ENCODE results near the gene LDLRAD4. TPM values are rescaled to one million over a fixed set of nuclear protein-coding genes. Genes with fewer than 3 reads are reported as not detected.

The LDLRAD4 gene
- total RNA-seq, 2 donors from 2014 or later: 33.1 to 41.2 TPM

GRCh38 chr18:13298262-13298661 lies 79.7 kb downstream of the LDLRAD4 start:
- H3K4me1 ChIP-seq: peaks cover 0 to 35% of the 10 kb centered on the region in 2 donors
- no peaks in the 10 kb centered on the region for H3K9me3 ChIP-seq
- no peak for DNase-seq (ENCODE audit: low spot score)
- H3K36me3 ChIP-seq: no peaks in the 10 kb centered on the region
- no peak overlapping the region for H3K4me3 ChIP-seq
- no peak overlapping the region for H3K27ac ChIP-seq
- H3K27me3 ChIP-seq: no peaks in the 10 kb centered on the region
- TF ChIP-seq, protein P1, sequence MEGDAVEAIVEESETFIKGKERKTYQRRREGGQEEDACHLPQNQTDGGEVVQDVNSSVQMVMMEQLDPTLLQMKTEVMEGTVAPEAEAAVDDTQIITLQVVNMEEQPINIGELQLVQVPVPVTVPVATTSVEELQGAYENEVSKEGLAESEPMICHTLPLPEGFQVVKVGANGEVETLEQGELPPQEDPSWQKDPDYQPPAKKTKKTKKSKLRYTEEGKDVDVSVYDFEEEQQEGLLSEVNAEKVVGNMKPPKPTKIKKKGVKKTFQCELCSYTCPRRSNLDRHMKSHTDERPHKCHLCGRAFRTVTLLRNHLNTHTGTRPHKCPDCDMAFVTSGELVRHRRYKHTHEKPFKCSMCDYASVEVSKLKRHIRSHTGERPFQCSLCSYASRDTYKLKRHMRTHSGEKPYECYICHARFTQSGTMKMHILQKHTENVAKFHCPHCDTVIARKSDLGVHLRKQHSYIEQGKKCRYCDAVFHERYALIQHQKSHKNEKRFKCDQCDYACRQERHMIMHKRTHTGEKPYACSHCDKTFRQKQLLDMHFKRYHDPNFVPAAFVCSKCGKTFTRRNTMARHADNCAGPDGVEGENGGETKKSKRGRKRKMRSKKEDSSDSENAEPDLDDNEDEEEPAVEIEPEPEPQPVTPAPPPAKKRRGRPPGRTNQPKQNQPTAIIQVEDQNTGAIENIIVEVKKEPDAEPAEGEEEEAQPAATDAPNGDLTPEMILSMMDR (IDR thresholded peaks at IDR 0.05): no peak

DNA sequence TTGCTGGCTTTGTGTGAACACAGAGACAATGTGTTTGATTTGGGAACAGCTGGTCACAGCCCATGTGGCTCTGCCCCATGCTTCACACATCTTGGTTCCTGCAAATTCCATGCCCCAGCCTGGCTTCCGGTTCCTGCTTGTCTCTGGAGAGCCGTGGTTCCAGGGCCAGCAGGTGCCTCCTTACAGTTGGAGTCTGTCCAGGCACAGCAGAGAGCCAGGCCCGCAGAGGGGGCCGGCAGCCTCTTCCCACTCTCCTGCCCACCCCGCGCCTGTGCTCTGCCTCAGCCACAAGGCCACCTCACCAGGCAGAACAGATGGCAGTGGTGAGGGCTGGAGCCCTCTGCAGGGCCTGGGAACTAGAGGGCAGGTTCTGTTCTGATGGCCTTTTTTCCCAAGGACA lies 81.5 kb downstream of the LDLRAD4 start:
- H3K36me3 ChIP-seq: no peaks in the 10 kb centered on the region
- TF ChIP-seq, protein P1 (IDR thresholded peaks at IDR 0.05): no peak
- peaks cover 0 to 35% of the 10 kb centered on the region in 2 donors for H3K4me1 ChIP-seq
- H3K4me3 ChIP-seq: no peak overlapping the region
- no peaks in the 10 kb centered on the region for H3K27me3 ChIP-seq
- H3K27ac ChIP-seq: peak overlapping the region; percentile 10 to 11
- no peak for DNase-seq (ENCODE audit: low spot score)
- H3K9me3 ChIP-seq: no peaks in the 10 kb centered on the region

GRCh38 chr18:13300796-13301195 lies 82.2 kb downstream of the LDLRAD4 start:
- Histone ChIP-seq H3K27me3 (no peaks in the 10 kb centered on the region), H3K27ac (no peak overlapping the region), H3K36me3 (no peaks in the 10 kb centered on the region), H3K4me1 (peaks cover 0 to 35% of the 10 kb centered on the region in 2 donors), H3K4me3 (no peak overlapping the region), H3K9me3 (no peaks in the 10 kb centered on the region)
- TF ChIP-seq, protein P1 (IDR thresholded peaks at IDR 0.05): no peak
- DNase-seq (ENCODE audit: low spot score): no peak

DNA sequence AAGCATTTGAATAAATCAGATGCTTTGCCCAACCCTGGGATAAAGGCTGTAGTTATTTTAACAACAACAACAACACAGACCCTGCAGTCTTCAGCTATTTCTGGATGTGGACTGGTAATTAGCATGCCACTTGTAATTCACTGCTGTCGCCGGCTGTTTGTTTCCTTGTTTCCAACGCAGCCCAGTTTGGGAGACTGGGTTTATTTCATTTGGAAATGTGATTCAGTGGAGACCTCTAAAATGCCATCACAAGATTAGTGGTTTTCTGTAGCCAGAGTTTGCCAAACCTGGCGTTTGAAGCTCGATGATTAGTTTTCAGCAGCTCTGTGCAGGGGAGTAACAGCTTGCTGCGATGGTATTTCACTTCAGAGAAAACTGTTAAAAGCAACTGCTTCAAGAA lies 83.5 kb downstream of the LDLRAD4 start:
- Histone ChIP-seq H3K36me3 (no peaks in the 10 kb centered on the region), H3K4me3 (no peak overlapping the region), H3K9me3 (no peaks in the 10 kb centered on the region), H3K4me1 (peaks cover 0 to 43% of the 10 kb centered on the region in 2 donors), H3K27me3 (no peaks in the 10 kb centered on the region), H3K27ac (no peak overlapping the region)
- DNase-seq (ENCODE audit: low spot score): no peak
- TF ChIP-seq, protein P1 (IDR thresholded peaks at IDR 0.05): no peak

DNA sequence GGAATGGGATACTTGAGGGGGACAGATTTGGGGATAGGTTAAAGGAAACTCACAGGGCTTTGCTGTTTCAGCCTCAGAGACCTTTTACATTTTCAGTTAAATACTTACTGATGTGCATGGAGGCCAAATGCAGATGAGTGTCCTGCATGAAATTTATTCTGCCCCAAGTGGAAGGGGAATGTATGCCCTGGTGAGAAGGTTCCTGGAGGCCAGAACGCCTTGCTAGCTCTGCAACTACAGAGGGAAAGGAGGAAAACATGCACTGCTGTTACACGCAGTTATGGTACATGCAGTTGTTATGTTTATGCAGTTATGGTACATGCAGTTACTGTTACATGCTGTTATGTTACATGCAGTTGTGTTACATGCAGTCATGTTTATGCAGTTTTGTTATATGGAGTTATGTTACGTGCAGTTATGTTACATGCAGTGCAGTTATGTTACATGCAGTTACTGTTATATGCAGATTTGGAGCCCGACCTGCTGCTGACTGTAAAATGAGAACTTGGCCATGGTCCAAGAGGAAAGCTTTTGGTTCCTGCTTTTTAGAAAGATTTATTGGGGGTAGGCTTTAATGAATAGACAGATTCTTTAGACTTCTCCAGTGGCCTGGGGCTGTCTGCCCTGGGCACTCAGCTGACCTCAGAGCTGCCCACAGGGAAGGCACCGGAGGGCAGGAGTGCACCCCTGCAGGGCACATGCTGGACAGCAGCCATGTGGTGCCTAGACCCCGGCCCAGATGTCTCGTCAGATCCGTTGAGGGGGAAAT lies 84.1 kb downstream of the LDLRAD4 start:
- TF ChIP-seq, protein P1 (IDR thresholded peaks at IDR 0.05): no peak
- no peaks in the 10 kb centered on the region for H3K36me3 ChIP-seq
- no peak overlapping the region for H3K4me3 ChIP-seq
- no peaks in the 10 kb centered on the region for H3K27me3 ChIP-seq
- no peaks in the 10 kb centered on the region for H3K9me3 ChIP-seq
- H3K27ac ChIP-seq: no peak overlapping the region
- no peak for DNase-seq (ENCODE audit: low spot score)
- H3K4me1 ChIP-seq: peaks cover 0 to 43% of the 10 kb centered on the region in 2 donors
